ENCODE results near the gene VIPR2. TPM values are rescaled to one million over a fixed set of nuclear protein-coding genes. Genes with fewer than 3 reads are reported as not detected.

VIPR2 gene
- total RNA-seq, 6 experiments from 2014 or later, result 0.15 to 0.51 (median 0.26) TPM; not detected in 2

DNA sequence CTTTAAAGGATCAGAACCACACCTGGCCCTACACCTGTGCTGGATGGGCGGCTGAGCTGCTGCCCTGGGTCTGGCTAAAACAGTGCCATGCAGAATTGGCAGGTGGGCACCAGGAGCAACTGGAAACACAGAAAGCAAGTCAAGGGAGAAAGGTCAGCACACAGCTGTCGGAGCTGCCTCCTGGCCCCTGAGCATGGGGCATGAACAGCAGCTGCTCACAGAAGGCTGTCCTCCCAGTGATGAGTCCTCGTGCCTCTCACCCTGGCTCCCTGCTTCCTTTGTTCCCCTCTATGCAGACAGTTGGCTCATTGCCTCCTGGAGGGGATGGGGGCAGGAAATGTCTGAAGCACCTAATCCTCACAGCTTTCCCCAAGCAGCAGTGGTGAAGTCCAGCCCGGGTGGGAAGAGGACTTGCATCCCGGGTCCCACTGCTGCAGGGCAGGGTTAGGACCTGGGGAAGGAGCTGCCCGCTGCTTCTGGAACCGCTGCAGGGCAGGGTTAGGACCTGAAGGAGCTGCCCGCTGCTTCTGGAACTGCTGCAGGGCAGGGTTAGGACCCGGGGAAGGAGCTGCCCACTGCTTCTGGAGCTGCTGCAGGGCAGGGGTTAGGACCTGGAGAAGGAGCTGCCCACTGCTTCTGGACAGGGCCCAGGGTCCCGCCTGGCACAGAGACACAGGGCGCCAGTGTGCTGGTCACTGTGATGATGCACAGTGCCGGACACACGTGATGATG lies 37.3 kb downstream of the VIPR2 start:
- H3K9me3 ChIP-seq, result no peaks in the 10 kb centered on the region
- TF ChIP-seq POLR2A (IDR thresholded peaks at IDR 0.05), result no peak
- TF ChIP-seq, protein P1, sequence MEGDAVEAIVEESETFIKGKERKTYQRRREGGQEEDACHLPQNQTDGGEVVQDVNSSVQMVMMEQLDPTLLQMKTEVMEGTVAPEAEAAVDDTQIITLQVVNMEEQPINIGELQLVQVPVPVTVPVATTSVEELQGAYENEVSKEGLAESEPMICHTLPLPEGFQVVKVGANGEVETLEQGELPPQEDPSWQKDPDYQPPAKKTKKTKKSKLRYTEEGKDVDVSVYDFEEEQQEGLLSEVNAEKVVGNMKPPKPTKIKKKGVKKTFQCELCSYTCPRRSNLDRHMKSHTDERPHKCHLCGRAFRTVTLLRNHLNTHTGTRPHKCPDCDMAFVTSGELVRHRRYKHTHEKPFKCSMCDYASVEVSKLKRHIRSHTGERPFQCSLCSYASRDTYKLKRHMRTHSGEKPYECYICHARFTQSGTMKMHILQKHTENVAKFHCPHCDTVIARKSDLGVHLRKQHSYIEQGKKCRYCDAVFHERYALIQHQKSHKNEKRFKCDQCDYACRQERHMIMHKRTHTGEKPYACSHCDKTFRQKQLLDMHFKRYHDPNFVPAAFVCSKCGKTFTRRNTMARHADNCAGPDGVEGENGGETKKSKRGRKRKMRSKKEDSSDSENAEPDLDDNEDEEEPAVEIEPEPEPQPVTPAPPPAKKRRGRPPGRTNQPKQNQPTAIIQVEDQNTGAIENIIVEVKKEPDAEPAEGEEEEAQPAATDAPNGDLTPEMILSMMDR (IDR thresholded peaks at IDR 0.05), result no peak
- peak in 2 of 3 donors; percentile 14 to 37 for DNase-seq
- no peaks in the 10 kb centered on the region for H3K36me3 ChIP-seq
- ATAC-seq, result no peak
- WGBS (ENCODE audit: insufficient coverage, low coverage, low lambda C conversion rate, missing lambda C conversion rate), result 56% methylated on average over 5 of the region's 13 CpGs
- H3K4me1 ChIP-seq, result no peaks in the 10 kb centered on the region
- intact Hi-C loops (cut with DNase I), result no loop called here
- no peak overlapping the region for H3K4me3 ChIP-seq
- no peaks in the 10 kb centered on the region for H3K27me3 ChIP-seq
- no peak overlapping the region for H3K27ac ChIP-seq

DNA sequence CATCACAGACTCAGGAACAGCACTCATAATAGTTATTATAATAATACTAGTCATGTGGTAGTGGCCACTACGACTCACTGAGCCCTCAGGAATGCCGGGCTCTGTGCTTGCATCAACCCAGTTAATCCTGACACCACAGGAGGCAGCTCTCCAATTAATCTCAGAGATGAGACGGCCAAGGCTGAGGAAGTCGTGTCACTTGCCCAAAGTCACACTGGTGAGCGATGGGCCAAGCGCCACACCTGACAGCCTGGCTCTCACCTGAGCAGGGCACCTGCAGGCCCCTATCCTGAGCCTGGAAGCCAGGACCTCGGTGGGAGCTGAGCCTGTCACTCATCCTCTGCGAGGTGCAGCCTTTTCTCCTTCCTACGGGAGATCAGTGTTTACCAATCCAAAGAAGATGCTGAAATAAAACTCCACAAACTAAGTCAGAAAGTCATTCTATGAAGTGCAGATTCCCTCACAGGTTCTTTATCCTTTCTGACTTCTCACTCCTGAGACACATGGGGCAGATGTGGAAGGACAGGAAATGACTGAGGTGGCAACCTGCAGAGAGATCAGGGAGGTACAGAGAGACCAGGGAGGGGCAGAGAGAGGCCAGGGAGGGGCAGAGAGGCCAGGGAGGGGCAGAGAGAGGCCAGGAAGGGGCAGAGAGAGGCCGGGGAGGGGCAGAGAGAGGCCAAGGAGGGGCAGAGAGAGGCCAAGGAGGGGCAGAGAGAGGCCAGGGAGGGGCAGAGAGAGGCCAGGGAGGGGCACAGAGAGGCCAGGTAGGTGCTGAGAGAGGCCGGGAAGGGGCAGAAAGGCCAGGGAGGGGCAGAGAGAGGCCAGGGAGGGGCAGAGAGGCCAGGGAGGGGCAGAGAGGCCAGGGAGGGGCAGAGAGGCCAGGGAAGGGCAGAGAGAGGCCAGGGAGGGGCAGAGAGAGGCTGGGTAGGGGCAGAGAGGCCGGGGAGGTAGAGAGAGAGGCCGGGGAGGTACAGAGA lies 38.5 kb downstream of the VIPR2 start:
- Histone ChIP-seq H3K9me3 (no peaks in the 10 kb centered on the region), H3K27ac (no peak overlapping the region), H3K4me1 (no peaks in the 10 kb centered on the region), H3K36me3 (no peaks in the 10 kb centered on the region), H3K4me3 (no peak overlapping the region), H3K27me3 (no peaks in the 10 kb centered on the region)
- intact Hi-C loops (cut with DNase I), result no loop called here
- DNase-seq (peak in 2 of 3 donors; percentile 7 to 36), ATAC-seq (no peak)
- TF ChIP-seq, protein P1 (IDR thresholded peaks at IDR 0.05), result no peak
- TF ChIP-seq POLR2A (IDR thresholded peaks at IDR 0.05), result no peak
- WGBS (ENCODE audit: insufficient coverage, low coverage, low lambda C conversion rate, missing lambda C conversion rate), result 59% methylated on average over 10 of the region's 13 CpGs

DNA sequence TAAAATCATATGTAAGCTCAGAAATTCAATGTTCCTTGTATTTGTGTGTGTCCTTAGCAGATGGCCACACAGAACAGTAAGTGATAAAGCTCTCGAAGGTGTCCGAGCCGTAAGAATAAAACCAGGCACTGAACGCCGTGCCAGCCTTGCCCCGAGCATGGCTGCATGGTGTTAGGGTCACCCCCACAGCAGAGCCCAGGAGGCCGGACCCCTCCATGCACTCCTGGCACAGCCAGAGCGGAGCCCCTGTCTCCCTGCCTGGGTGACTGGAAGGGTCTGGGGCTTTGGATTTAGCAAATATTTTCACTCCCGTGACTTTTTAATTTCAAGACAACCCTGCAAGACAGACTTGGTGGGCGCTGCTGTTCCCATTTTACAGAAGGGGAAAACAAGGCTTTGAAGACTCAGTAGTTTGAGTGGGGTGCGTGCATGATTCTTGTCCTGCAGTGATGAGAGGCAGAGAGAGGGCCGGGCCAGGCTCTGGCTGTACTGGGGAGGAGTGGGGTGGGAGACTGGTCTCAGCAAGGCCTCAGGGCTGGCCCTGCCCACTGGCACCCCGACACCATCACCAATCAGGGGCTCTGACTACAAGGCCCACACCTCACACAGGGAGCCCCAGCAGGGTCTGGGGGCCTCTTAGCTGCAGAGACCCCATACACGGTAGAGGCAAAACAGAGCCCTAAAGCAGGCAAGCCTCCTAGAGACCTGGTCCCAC lies 39.4 kb downstream of the VIPR2 start:
- no peaks in the 10 kb centered on the region for H3K4me1 ChIP-seq
- H3K27ac ChIP-seq, result no peak overlapping the region
- 30% methylated on average over 3 of the region's 14 CpGs for WGBS (ENCODE audit: insufficient coverage, low coverage, low lambda C conversion rate, missing lambda C conversion rate)
- DNase-seq (peak; percentile 9 to 27 (median 18)), ATAC-seq (no peak)
- TF ChIP-seq, protein P1 (IDR thresholded peaks at IDR 0.05), result no peak
- TF ChIP-seq POLR2A (IDR thresholded peaks at IDR 0.05), result no peak
- no peak overlapping the region for H3K4me3 ChIP-seq
- no peaks in the 10 kb centered on the region for H3K27me3 ChIP-seq
- H3K9me3 ChIP-seq, result no peaks in the 10 kb centered on the region
- H3K36me3 ChIP-seq, result no peaks in the 10 kb centered on the region
- intact Hi-C loops (cut with DNase I), result no loop called here

DNA sequence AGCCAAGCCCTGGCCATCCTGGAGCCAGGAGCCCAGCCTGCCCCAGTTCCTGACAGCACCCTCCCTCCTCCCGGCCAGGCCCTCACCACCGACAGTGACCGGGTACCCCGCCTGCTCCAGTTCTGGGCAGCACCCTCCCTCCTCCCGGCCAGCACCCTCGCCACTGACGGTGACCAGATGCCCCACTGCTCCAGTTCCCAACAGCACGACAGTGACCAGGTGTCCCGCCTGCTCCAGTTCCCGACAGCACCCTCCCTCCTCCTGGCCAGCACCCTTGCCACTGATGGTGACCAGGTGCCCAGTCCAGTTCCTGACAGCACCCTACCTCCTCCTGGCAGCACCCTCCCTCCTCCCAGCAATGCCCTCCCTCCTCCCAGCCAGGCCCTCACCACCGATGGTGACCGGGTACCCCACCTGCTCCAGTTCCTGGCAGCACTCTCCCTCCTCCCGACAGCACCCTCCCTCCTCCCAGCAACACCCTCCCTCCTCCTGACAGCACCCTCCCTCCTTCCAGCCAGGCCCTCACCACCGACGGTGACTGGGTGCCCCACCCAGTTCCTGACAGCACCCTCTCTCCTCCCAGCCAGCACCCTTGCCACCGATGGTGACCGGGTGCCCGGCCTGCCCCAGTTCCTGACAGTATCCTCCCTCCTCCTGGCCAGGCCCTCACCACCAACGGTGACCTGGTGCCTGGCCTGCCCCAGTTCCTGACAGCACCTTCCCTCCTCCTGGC lies 40.3 kb downstream of the VIPR2 start:
- H3K36me3 ChIP-seq, result no peaks in the 10 kb centered on the region
- H3K27me3 ChIP-seq, result no peaks in the 10 kb centered on the region
- intact Hi-C loops (cut with DNase I), result no loop called here
- no peaks in the 10 kb centered on the region for H3K4me1 ChIP-seq
- H3K4me3 ChIP-seq, result no peak overlapping the region
- WGBS (ENCODE audit: insufficient coverage, low coverage, low lambda C conversion rate, missing lambda C conversion rate), result 60% methylated on average over 10 of the region's 19 CpGs
- no peaks in the 10 kb centered on the region for H3K9me3 ChIP-seq
- TF ChIP-seq, protein P1 (IDR thresholded peaks at IDR 0.05), result no peak
- no peak for TF ChIP-seq POLR2A (IDR thresholded peaks at IDR 0.05)
- peak; percentile 15 to 45 (median 33) for DNase-seq
- peak in 1 of 4 donors; percentile 20 for ATAC-seq
- H3K27ac ChIP-seq, result no peak overlapping the region
